Smooth muscle cell of the umbilical artery (primary cell): ENCODE data around the gene SMARCE1. TPM values are rescaled to one million over a fixed set of nuclear protein-coding genes. Genes with fewer than 3 reads are reported as not detected.

Experiments
- total RNA-seq: library from RNA; depleted of rRNA; stranded (reverse); fragments of >200 nt; gene quantifications from 2 replicates; pipeline ENCODE4 v1.2.3, GENCODE V29; 2014

Gene SMARCE1
- 48.7 and 74.5 TPM in 2 replicates for total RNA-seq

GRCh38 chr17:40647624-40648383 is at the start of gene SMARCE1:
TSS of gene SMARCE1 (minus strand) at chr17:40647818. CDS start at chr17:40645802, 2,016 bp downstream.

GRCh38 chr17:40664582-40665333 is 17.1 kb upstream of the SMARCE1 start, which contains the start of gene KRT222:
TSS of gene KRT222 (minus strand) at chr17:40665177. CDS start at chr17:40665099, 78 bp downstream.

Other genes with a start within 250 kb of the SMARCE1 start
- gene TOP2A, start 229.9 kb downstream of the SMARCE1 start, total RNA-seq: 6.5 and 59.3 TPM in 2 replicates
- gene IGFBP4, start 204.4 kb downstream of the SMARCE1 start, total RNA-seq: 207 and 302 TPM in 2 replicates
- gene TNS4, start 146.2 kb downstream of the SMARCE1 start, total RNA-seq: not detected in 2 replicates
- gene CCR7, start 82.3 kb downstream of the SMARCE1 start, total RNA-seq: not detected in 2 replicates
- not detected in 2 replicates for gene KRT222, start 17.4 kb upstream of the SMARCE1 start, total RNA-seq
- gene KRT24, start 55.9 kb upstream of the SMARCE1 start, total RNA-seq: not detected in 2 replicates
- not detected in 2 replicates for gene KRT25, start 107.5 kb upstream of the SMARCE1 start, total RNA-seq
- gene KRT26, start 124.4 kb upstream of the SMARCE1 start, total RNA-seq: not detected in 2 replicates
- gene KRT27, start 134.7 kb upstream of the SMARCE1 start, total RNA-seq: not detected in 2 replicates
- gene KRT28, start 152.1 kb upstream of the SMARCE1 start, total RNA-seq: not detected in 2 replicates
- 4.3 and 6.5 TPM in 2 replicates for gene KRT10, start 174.8 kb upstream of the SMARCE1 start, total RNA-seq
- not detected in 2 replicates for gene KRT12, start 219.4 kb upstream of the SMARCE1 start, total RNA-seq
- not detected in 2 replicates for gene KRT20, start 237.4 kb upstream of the SMARCE1 start, total RNA-seq